Adrenal gland (tissue), 12 donors: ENCODE measurements around the gene ZNF557. TPM values are rescaled to one million over a fixed set of nuclear protein-coding genes. Genes with fewer than 3 reads are reported as not detected.
"Not testable (repeated sequence)": the region's sequence is repeated elsewhere in the genome, so short reads cannot be mapped to it uniquely, and the experiment has no call there.

ENCODE experiments used
- DNase-seq, 7 donors: peaks; one replicate each; pipeline ENCODE4 v3.0.0-alpha.2; 2019 to 2020
- H3K27ac ChIP-seq, 5 donors: fragments of 200-600 bp; sonication (generic) in 4 of 5; 1 replicate in 3 of 5; 2 replicates in 2 of 5; pipeline versions ENCODE4 v1.5.1 to v1.8.0; 2016 to 2020; ENCODE audit warnings: mild to moderate bottlenecking in 1 of 5
- H3K27me3 ChIP-seq: fragments of 200-600 bp; 2 replicates; pipeline ENCODE4 v1.8.0; 2021
- H3K36me3 ChIP-seq, 2 donors: fragments of 200-600 bp; replicated peaks in 1 of 2; 1 replicate in 1 of 2; 2 replicates in 1 of 2; pipeline versions ENCODE4 v1.5.1 to v1.8.0; 2018 to 2022
- H3K4me1 ChIP-seq, 2 donors: fragments of 200-600 bp; replicated peaks in 1 of 2; 1 replicate in 1 of 2; 2 replicates in 1 of 2; pipeline versions ENCODE4 v1.5.1 to v1.8.0; 2018 to 2021
- H3K4me3 ChIP-seq, 4 donors: fragments of 200-600 bp; sonication (generic) in 3 of 4; one replicate each; pipeline ENCODE4 v1.5.1; 2016 to 2018
- H3K9me3 ChIP-seq, 3 donors: fragments of 200-600 bp; sonication (generic) in 1 of 3; replicated peaks in 1 of 3; 1 replicate in 2 of 3; 2 replicates in 1 of 3; pipeline versions ENCODE4 v1.5.1 to v1.8.0; 2016 to 2021
- CTCF ChIP-seq, 6 experiments: fragments of 450-650 bp in 4 of 6; fragments of 200-600 bp in 2 of 6; sonication (generic) in 1 of 6; IDR thresholded peaks; 1 replicate in 5 of 6; 2 replicates in 1 of 6; pipeline versions ENCODE4 v1.5.1 to v1.8.0; 2016 to 2021; ENCODE audit warnings: antibody characterized with exemption in 6 of 6, mild to moderate bottlenecking in 2 of 6, moderate library complexity in 1 of 6
- POLR2A ChIP-seq, 2 donors: fragments of 450-650 bp; IDR thresholded peaks; one replicate each; pipeline ENCODE4 v1.6.1; 2017; ENCODE audit warnings: antibody characterized with exemption in 2 of 2, mild to moderate bottlenecking in 2 of 2, moderate library complexity in 1 of 2
- WGBS, 4 donors: extraction: QIAGEN DNeasy Blood & Tissue Kit in 2 of 4; methylation state at CpG; one replicate each; pipeline versions ENCODE4 v1.1.5 to v1.1.7; 2013 to 2017; 5-methylcytosine and 5-hydroxymethylcytosine counted together
- intact Hi-C, 2 donors: fragments of 100-400 bp; cut with DNase I; formaldehyde crosslinking; loops; one replicate each; pipeline versions ENCODE4 v1.14.1 to v1.15.0; 2022 to 2023
- polyA plus RNA-seq, 3 donors: library from polyadenylated mRNA; stranded (reverse); fragments of 200-250 nt in 2 of 3; fragments of 350-450 nt in 1 of 3; fragmentation: Illumina TruSeq in 1 of 3; extraction: RNeasy Lipid Tissue Mini Kit (QIAGEN cat#74804) in 1 of 3; gene quantifications; one replicate each; pipeline ENCODE4 v1.2.3, GENCODE V29; 2013 to 2014
- total RNA-seq, 9 donors: library from RNA; depleted of rRNA in 4 of 9; stranded (reverse); fragments of >200 nt in 4 of 9; fragments of 120-200 nt in 1 of 9; fragmentation: NEBNext Ultra II Directional in 1 of 9; extraction: Animal tissue kit (Norgen Biotek cat#: 25700) in 1 of 9; gene quantifications; one replicate each; pipeline versions ENCODE4 v1.1.0 to v1.2.4, GENCODE V29; 2013 to 2023
- donor health status: healthy with polysubstance abuse.
- donor health status: Bipolar disorder and iron deficiency.
- donor health status: DM: yes; HTN: yes; CAD: no.
- donor health status: DM: no; HTN: no; CAD: no.
- donor health status: DM: no; HTN: no; CAD: no.
- donor health status: DM: yes; HTN: yes; CAD: no.

The ZNF557 gene
- total and polyA plus RNA-seq, 12 donors, result 2.2 to 13.7 (median 8.8) TPM

GRCh38 chr19:7054635-7055368 lies 14.7 kb upstream of the ZNF557 start:
- WGBS, 4 donors, result 94 to 99% (median 96%) methylated on average over 8 to 14 of the region's 14 CpGs
- H3K9me3 ChIP-seq, H3K4me3 ChIP-seq, DNase-seq, H3K4me1 ChIP-seq, H3K27me3 ChIP-seq, intact Hi-C loops, H3K36me3 ChIP-seq, H3K27ac ChIP-seq: not testable (repeated sequence)

- DNase-seq, H3K27me3 ChIP-seq, H3K4me1 ChIP-seq, H3K27ac ChIP-seq, H3K4me3 ChIP-seq, intact Hi-C loops, H3K9me3 ChIP-seq, H3K36me3 ChIP-seq: not testable (repeated sequence)
- 92 to 94% (median 92%) methylated on average over 11 to 12 of the region's 14 CpGs for WGBS, 4 donors
These were observed 13.8 kb upstream of the ZNF557 start for GRCh38 chr19:7055679-7056078.

GRCh38 chr19:7056371-7056770 lies 13.1 kb upstream of the ZNF557 start:
- H3K9me3 ChIP-seq, intact Hi-C loops, H3K4me1 ChIP-seq, H3K27ac ChIP-seq, H3K4me3 ChIP-seq, H3K27me3 ChIP-seq, H3K36me3 ChIP-seq, DNase-seq: not testable (repeated sequence)
- 78 to 80% methylated on average over 8 of the region's 16 CpGs; no CpG with 5 or more reads in 2 of the 4 donors for WGBS, 4 donors

- H3K27ac ChIP-seq, H3K4me1 ChIP-seq, H3K36me3 ChIP-seq, intact Hi-C loops, H3K27me3 ChIP-seq, H3K9me3 ChIP-seq, DNase-seq, H3K4me3 ChIP-seq: not testable (repeated sequence)
- WGBS, 4 donors, result no CpG with 5 or more reads among the region's 8 CpGs
These were observed 10.9 kb upstream of the ZNF557 start, which contains the start of gene MBD3L3 for GRCh38 chr19:7058576-7058975. TSS of gene MBD3L3 (minus strand) at chr19:7058676. CDS start at chr19:7058605, 71 bp downstream.

GRCh38 chr19:7059977-7060376 lies 9.5 kb upstream of the ZNF557 start:
- H3K36me3 ChIP-seq, H3K27me3 ChIP-seq, H3K27ac ChIP-seq, H3K4me3 ChIP-seq, H3K4me1 ChIP-seq, H3K9me3 ChIP-seq, intact Hi-C loops, DNase-seq: not testable (repeated sequence)
- 44 to 64% (median 53%) methylated on average over 1 to 2 of the region's 2 CpGs for WGBS, 4 donors

GRCh38 chr19:7063339-7063738 lies 6.2 kb upstream of the ZNF557 start:
- Histone ChIP-seq H3K9me3 (no peaks in the 10 kb centered on the region), H3K36me3 (no peaks in the 10 kb centered on the region), H3K4me3 (no peak overlapping the region), H3K27ac (no peak overlapping the region), H3K4me1 (no peaks in the 10 kb centered on the region), H3K27me3 (no peaks in the 10 kb centered on the region)
- TF ChIP-seq CTCF (IDR thresholded peaks at IDR 0.05), result no peak
- TF ChIP-seq POLR2A (IDR thresholded peaks at IDR 0.05), result no peak
- WGBS, 4 donors, result 74 to 86% (median 76%) methylated on average over 4 of the region's 4 CpGs
- DNase-seq, result peak in 1 of 7 donors; percentile 46
- intact Hi-C loops, result no loop called here
